Lung (tissue), 12 donors: ENCODE data around the gene DPM3. TPM values are rescaled to one million over a fixed set of nuclear protein-coding genes. Genes with fewer than 3 reads are reported as not detected.

Source experiments
- ATAC-seq: fragments of 200-7000 bp; cut with Tn5 transposase; one replicate; pipeline ENCODE4 v1.9.1; 2020; ENCODE audit warnings: moderate number of reproducible peaks; ENCODE audit not compliant: insufficient read depth, low FRiP score
- DNase-seq, 3 donors: peaks; one replicate each; pipeline ENCODE4 v3.0.0-alpha.2; 2013 to 2017
- H3K27ac ChIP-seq, 2 donors: one replicate each; pipeline ENCODE4 v1.5.1; 2013; ENCODE audit warnings: mild to moderate bottlenecking in 2 of 2, moderate library complexity in 2 of 2, control low read depth in 1 of 2, inconsistent platforms in 1 of 2, low read depth in 1 of 2, low read length in 1 of 2
- H3K27me3 ChIP-seq, 3 donors: one replicate each; pipeline ENCODE4 v1.5.1; 2013; ENCODE audit warnings: low read length in 2 of 3; ENCODE audit not compliant: control insufficient read depth in 3 of 3, insufficient read depth in 3 of 3
- H3K36me3 ChIP-seq, 4 donors: one replicate each; pipeline ENCODE4 v1.5.1; 2013; ENCODE audit warnings: low read length in 4 of 4, mild to moderate bottlenecking in 1 of 4, moderate library complexity in 1 of 4; ENCODE audit not compliant: control insufficient read depth in 4 of 4, insufficient read depth in 4 of 4
- H3K4me1 ChIP-seq, 5 donors: one replicate each; pipeline ENCODE4 v1.5.1; 2013; ENCODE audit warnings: low read length in 5 of 5, mild to moderate bottlenecking in 2 of 5, moderate library complexity in 1 of 5; ENCODE audit not compliant: control insufficient read depth in 5 of 5, insufficient read depth in 5 of 5
- H3K4me3 ChIP-seq: one replicate; pipeline ENCODE4 v1.5.1; 2013; ENCODE audit warnings: mild to moderate bottlenecking, control low read depth, moderate library complexity
- H3K9ac ChIP-seq, 2 donors: one replicate each; pipeline ENCODE4 v1.5.1; 2013; ENCODE audit warnings: low read length in 2 of 2, control low read depth in 1 of 2; ENCODE audit not compliant: insufficient read depth in 1 of 2
- H3K9me3 ChIP-seq, 4 donors: one replicate each; pipeline ENCODE4 v1.5.1; 2013; ENCODE audit warnings: low read length in 3 of 4, mild to moderate bottlenecking in 1 of 4, moderate library complexity in 1 of 4; ENCODE audit not compliant: control insufficient read depth in 4 of 4, insufficient read depth in 3 of 4
- WGBS, 2 donors: extraction: QIAGEN DNeasy Blood & Tissue Kit; methylation state at CpG; one replicate each; pipeline ENCODE4 v1.1.7; 2013; 5-methylcytosine and 5-hydroxymethylcytosine counted together
- polyA plus RNA-seq, 2 donors: library from polyadenylated mRNA; stranded (reverse); fragments of 200-250 nt; gene quantifications; one replicate each; pipeline ENCODE4 v1.2.1, GENCODE V29; 2013
- total RNA-seq, 2 donors: library from RNA; depleted of rRNA in 1 of 2; stranded (reverse); fragments of >200 nt in 1 of 2; gene quantifications; one replicate each; pipeline ENCODE4 v1.2.1, GENCODE V29; 2014 to 2021
- TF ChIP-seq, protein P1 (sequence below): IDR thresholded peaks from 2 replicates; pipeline ENCODE4 v1.5.1; 2012; ENCODE audit warnings: mild to moderate bottlenecking; ENCODE audit errors: control extremely low read depth, extremely low read depth
- donor health status: control.
- donor health status: control.
- donor health status: Bipolar disorder and iron deficiency.
- donor health status: healthy.
- donor health status: DM: yes; HTN: yes; CAD: no.

Gene DPM3
- total and polyA plus RNA-seq, 4 donors = 33.7 to 491 (median 133) TPM

DNA sequence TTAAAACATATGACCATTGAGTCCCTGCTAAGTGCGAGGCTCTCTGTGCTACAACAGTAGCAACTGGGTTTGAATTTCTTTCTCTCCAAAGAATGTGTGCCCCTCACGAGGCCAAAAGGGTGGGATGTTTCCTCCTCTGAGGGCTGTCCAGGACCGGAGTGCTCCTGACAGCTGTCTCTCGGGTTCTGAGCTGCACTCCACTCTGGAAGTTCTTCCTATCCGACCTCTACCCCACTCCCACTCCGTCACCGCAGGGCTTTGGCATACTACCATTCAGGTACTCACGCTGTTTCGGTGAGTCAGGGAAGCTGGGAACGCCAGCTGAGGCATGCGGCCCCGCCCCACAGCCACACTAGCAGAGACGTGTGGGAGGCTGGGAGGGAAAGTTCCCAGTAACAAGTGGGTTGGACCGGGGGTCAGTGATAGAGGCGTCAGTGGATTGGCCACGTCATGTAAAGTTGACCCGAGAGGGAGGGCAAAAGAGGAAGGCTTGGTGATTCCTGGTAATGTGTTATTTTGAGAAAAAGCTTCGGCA is 5.4 kb downstream of the DPM3 start:
- TF ChIP-seq, protein P1, sequence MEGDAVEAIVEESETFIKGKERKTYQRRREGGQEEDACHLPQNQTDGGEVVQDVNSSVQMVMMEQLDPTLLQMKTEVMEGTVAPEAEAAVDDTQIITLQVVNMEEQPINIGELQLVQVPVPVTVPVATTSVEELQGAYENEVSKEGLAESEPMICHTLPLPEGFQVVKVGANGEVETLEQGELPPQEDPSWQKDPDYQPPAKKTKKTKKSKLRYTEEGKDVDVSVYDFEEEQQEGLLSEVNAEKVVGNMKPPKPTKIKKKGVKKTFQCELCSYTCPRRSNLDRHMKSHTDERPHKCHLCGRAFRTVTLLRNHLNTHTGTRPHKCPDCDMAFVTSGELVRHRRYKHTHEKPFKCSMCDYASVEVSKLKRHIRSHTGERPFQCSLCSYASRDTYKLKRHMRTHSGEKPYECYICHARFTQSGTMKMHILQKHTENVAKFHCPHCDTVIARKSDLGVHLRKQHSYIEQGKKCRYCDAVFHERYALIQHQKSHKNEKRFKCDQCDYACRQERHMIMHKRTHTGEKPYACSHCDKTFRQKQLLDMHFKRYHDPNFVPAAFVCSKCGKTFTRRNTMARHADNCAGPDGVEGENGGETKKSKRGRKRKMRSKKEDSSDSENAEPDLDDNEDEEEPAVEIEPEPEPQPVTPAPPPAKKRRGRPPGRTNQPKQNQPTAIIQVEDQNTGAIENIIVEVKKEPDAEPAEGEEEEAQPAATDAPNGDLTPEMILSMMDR = no peak
- 8 to 18% methylated on average over 18 of the region's 18 CpGs for WGBS, 2 donors
- Histone ChIP-seq H3K36me3 (peaks cover 0 to 27% (median 13%) of the 10 kb centered on the region in 4 donors), H3K9me3 (no peaks in the 10 kb centered on the region), H3K4me3 (peak overlapping the region; percentile 55), H3K27ac (peak overlapping the region; percentile 93 to 99), H3K9ac (peak overlapping the region; percentile 26 to 89), H3K27me3 (no peaks in the 10 kb centered on the region), H3K4me1 (peaks cover 3 to 36% (median 10%) of the 10 kb centered on the region in 5 donors)
- DNase-seq = peak; percentile 78 to 79 (median 78)
- peak; percentile 83 for ATAC-seq

GRCh38 chr1:155134322-155134721 is 6.0 kb downstream of the DPM3 start:
- Histone ChIP-seq H3K9ac (peak overlapping the region in 1 of 2 donors; percentile 89), H3K4me1 (peaks cover 3 to 35% (median 10%) of the 10 kb centered on the region in 5 donors), H3K27me3 (peaks cover 0 to 2% (median 0%) of the 10 kb centered on the region in 3 donors), H3K9me3 (no peaks in the 10 kb centered on the region), H3K27ac (peak overlapping the region; percentile 93 to 99), H3K36me3 (peaks cover 0 to 27% (median 13%) of the 10 kb centered on the region in 4 donors), H3K4me3 (no peak overlapping the region)
- ATAC-seq (no peak), DNase-seq (no peak)
- TF ChIP-seq, protein P1 = no peak
- WGBS, 2 donors = 62 to 75% methylated on average over 1 of the region's 1 CpG

DNA sequence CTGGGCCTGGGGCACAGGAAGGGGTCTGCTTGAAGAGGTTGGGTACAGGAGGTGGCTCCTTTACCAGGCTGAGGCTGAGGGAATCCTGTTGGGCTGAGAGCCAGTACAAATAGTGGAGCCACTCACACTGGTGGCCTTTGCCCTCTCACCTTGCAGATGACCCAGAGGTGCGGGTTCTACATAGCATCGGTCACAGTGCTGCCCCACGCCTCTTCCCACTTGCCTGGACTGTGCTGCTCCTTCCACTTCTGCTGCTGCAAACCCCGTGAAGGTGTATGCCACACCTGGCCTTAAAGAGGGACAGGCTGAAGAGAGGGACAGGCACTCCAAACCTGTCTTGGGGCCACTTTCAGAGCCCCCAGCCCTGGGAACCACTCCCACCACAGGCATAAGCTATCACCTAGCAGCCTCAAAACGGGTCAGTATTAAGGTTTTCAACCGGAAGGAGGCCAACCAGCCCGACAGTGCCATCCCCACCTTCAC is 6.5 kb downstream of the DPM3 start:
- ATAC-seq = no peak
- no peaks in the 10 kb centered on the region for H3K9me3 ChIP-seq
- H3K36me3 ChIP-seq = peaks cover 0 to 27% (median 13%) of the 10 kb centered on the region in 4 donors
- DNase-seq = no peak
- H3K4me1 ChIP-seq = peaks cover 3 to 39% (median 10%) of the 10 kb centered on the region in 5 donors
- no peak overlapping the region for H3K9ac ChIP-seq
- no peak overlapping the region for H3K4me3 ChIP-seq
- peak overlapping the region; percentile 93 to 99 for H3K27ac ChIP-seq
- TF ChIP-seq, protein P1 = no peak
- peaks cover 0 to 7% (median 2%) of the 10 kb centered on the region in 3 donors for H3K27me3 ChIP-seq
- WGBS, 2 donors = 73 to 85% methylated on average over 7 of the region's 7 CpGs
